ENCODE data around the gene ATN1.
"Not testable (repeated sequence)": the region's sequence is repeated elsewhere in the genome, so short reads cannot be mapped to it uniquely, and the experiment has no call there.

Gene ATN1, protein sequence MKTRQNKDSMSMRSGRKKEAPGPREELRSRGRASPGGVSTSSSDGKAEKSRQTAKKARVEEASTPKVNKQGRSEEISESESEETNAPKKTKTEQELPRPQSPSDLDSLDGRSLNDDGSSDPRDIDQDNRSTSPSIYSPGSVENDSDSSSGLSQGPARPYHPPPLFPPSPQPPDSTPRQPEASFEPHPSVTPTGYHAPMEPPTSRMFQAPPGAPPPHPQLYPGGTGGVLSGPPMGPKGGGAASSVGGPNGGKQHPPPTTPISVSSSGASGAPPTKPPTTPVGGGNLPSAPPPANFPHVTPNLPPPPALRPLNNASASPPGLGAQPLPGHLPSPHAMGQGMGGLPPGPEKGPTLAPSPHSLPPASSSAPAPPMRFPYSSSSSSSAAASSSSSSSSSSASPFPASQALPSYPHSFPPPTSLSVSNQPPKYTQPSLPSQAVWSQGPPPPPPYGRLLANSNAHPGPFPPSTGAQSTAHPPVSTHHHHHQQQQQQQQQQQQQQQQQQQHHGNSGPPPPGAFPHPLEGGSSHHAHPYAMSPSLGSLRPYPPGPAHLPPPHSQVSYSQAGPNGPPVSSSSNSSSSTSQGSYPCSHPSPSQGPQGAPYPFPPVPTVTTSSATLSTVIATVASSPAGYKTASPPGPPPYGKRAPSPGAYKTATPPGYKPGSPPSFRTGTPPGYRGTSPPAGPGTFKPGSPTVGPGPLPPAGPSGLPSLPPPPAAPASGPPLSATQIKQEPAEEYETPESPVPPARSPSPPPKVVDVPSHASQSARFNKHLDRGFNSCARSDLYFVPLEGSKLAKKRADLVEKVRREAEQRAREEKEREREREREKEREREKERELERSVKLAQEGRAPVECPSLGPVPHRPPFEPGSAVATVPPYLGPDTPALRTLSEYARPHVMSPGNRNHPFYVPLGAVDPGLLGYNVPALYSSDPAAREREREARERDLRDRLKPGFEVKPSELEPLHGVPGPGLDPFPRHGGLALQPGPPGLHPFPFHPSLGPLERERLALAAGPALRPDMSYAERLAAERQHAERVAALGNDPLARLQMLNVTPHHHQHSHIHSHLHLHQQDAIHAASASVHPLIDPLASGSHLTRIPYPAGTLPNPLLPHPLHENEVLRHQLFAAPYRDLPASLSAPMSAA (N-terminal part only)

DNA sequence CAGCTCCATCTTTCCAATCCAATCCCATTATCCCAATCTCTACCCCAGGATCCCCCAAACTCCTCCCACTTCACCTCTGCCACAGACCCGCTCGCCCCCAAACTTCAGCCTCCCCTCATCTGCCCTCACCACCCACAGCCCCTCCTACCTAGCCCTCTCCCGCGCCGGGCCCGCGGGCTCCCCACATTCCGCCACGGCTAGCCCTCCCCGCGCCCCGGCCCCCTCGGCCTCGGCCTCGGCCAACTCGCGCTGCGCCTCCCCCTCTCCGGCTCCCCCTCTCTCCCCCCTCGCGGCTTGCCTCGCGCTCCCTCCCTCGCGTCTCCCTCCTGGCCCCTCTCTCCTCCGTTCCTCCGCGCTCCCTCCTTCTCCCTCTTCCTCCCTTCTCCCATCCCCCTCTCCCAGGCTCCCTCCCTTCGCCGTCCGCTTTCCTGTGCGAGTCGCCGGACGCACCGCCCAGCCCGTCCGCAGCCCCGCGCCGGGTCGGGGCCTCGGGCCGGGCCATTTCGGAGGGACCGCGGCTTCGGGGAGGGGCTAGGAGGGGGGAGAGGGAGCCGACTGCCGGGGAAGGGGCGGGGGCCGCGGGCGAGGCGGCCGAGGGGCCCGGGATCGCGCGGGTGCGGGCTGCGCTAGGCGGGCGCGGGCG lies at the start of gene ATN1:
Gene ATN1 (plus strand): TSS at position 581 of the 643 bp plus-strand sequence. CDS start 6,043 bp downstream, outside the sequence.
- no peak for DNase-seq (ENCODE audit: low read depth)

GRCh38 chr12:6879824-6880223 lies 47.9 kb upstream of the ATN1 start:
- not testable (repeated sequence) for DNase-seq (ENCODE audit: low read depth)

GRCh38 chr12:6883252-6883651 lies 44.5 kb upstream of the ATN1 start:
- no peak for DNase-seq (ENCODE audit: low read depth)

GRCh38 chr12:6883683-6884082 lies 44.1 kb upstream of the ATN1 start:
- DNase-seq (ENCODE audit: low read depth), result no peak

DNA sequence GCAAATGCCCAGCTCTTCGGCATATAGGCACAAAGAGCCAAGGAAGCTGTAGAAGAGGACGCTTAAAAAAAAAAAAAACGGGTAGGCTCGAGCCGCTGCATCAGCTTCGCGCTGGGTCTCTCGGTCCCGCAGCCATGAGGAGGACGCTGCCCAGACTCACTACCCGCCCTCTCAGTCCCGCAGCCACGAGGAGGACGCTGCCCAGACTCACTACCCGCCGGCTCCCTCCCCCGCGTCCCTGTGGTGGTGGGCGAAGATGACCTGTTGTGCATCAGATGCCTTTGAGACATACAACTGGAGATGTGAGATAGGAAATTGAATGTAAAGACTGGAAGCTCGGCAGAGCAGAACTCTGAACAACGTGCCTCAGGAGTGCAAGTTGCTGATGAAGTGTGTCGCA lies 43.2 kb upstream of the ATN1 start:
- no peak for DNase-seq (ENCODE audit: low read depth)

DNA sequence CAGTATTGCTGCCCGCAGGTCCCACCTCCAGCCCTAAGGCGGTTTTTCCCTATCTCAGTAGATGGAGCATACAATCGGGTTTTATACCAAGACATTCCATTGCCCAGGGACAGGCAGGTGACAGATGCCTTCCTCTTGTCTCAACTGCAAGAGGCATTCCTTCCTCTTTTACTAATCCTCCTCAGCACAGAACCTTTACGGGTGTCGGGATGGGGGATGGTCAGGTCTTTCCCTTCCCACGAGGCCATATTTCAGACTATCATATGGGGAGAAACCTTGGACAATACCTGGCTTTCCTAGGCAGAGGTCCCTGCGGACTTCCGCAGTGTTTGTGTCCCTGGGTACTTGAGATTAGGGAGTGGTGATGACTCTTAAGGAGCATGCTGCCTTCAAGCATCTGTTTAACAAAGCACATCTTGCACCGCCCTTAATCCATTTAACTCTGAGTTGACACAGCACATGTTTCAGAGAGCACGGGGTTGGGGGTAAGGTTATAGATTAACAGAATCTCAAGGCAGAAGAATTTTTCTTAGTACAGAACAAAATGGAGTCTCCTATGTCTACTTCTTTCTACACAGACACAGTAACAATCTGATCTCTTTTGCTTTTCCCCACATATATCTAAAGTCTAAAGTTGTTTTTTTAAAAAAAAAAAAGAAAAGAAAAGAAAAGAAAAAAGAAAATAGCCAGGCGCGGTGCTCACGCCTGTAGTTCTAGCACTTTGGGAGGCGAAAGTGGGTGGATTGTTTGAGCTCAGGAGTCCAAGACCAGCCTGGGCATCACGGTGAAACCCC lies 41.4 kb upstream of the ATN1 start:
- not testable (repeated sequence) for DNase-seq (ENCODE audit: low read depth)

GRCh38 chr12:6887460-6887859 lies 40.3 kb upstream of the ATN1 start:
- DNase-seq (ENCODE audit: low read depth), result no peak

GRCh38 chr12:6888360-6888759 lies 39.4 kb upstream of the ATN1 start:
- DNase-seq (ENCODE audit: low read depth), result no peak

DNA sequence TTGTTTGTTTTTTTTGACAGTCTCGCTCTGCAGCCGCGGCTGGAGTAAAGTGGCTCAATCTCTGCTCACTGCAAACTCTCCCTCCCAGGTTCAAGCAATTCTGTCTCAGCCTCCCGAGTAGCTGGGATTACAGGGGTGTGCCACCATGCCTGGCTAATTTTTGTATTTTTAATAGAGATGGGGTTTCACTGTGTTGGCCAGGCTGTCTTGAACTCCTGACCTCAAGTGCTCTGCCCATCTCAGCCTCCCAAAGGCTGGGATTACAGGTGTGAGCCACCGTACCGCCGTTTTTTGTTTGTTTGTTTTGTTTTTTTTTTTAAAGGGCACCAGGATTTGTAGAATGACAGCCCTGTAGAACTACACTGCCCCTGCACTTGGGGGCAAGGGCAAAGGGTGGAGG lies 39.0 kb upstream of the ATN1 start:
- DNase-seq (ENCODE audit: low read depth), result not testable (repeated sequence)

DNA sequence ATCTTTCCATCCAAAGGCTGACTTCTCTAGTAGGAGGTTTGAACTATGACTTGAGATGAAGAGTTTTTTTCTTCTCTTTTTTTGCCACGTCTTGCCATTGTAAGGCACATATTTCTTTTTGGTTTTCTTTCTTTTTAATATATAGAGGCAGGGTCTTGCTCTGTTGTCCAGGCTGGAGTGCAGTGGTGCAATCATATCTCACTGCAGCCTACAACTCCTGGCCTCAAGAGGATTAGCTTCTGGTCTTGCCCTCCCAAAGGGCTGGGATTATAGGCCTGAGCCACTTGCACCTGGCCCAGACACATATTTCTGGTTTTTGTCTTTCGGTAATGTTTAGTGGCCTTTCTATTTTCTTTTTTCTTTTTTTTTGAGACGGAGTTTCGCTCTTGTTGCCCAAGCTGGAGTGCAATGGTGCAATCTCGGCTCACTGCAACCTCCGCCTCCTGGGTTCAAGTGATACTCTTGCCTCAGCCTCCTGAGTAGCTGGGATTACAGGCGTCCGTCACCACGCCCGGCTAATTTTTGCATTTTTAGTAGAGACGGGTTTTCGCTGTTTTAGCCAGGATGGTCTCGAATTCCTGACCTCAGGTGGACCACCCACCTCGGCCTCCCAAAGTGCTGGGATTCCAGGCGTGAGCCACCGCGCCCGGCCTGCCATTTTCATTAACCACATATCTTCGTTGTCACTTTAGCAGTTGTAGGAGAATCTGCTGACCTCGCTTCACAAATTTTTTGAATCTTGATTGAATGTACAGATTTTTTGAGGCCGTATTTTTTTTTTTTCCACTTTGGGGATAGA lies 37.8 kb upstream of the ATN1 start:
- not testable (repeated sequence) for DNase-seq (ENCODE audit: low read depth)

DNA sequence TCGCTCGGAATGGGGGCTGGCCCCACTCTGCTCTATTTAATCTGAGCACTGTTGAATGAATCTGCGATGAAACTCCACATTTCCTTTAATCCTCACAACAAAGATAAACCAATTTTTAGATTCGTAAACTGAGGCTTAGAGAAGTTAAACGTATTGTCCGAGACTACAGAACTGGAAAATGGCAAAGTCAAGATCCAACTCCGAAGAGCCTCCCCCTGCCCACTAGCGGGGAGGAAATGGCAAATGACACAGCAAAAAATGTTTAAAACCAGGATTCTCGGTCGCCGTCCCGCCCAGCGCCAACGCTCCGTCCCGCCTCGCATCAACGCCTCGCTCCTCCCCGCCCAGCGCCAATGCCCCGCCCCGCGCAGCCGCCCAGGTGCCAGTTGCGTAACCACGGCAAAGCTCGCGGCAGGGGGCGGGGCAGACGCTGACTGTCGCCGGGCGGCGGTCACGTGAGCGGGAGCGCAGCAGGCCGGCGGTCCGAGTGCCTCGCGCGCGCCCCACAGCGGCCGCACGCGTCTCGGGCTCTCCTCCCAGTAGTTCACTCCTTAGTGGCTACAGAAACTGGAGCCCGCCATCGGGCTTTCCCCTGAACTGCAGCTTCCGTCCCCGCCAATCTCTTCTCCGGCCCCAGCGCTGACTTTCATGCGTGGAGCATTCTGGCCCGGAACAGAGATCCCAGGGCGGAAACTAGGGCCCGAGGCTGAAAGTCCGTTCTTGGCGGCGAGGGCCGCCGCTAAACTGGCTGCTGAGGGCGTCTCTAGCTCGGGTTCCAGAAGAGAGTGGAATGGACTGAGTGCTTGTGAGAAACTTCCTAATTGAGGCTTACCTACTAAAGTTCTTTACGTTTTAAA lies 36.7 kb upstream of the ATN1 start:
- DNase-seq (ENCODE audit: low read depth), result peak; percentile 94

- no peak for DNase-seq (ENCODE audit: low read depth)
These were observed 36.1 kb upstream of the ATN1 start for GRCh38 chr12:6891646-6892001.

GRCh38 chr12:6892683-6893082 lies 35.1 kb upstream of the ATN1 start:
- not testable (repeated sequence) for DNase-seq (ENCODE audit: low read depth)

DNA sequence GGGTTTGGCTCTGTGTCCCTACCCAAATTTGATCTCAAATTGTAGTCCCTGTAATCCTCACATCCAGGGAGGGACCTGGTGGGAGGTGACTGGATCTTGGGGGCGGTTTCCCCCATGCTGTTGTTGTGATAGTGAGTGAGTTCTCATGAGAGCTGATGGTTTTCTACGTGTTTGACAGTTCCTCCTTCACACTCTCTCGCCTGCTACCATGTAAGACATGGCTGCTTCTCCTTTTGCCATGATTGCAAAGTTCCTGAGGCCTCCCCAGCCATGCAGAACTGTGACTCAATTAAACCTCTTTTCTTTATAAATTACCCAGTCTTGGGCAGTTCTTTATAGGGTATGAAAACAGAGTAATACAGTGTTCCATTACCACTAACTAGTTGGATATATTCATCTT lies 33.4 kb upstream of the ATN1 start:
- DNase-seq (ENCODE audit: low read depth), result no peak

GRCh38 chr12:6896846-6897435 lies 30.8 kb upstream of the ATN1 start:
- DNase-seq (ENCODE audit: low read depth), result no peak

- DNase-seq (ENCODE audit: low read depth), result no peak
These were observed 28.3 kb upstream of the ATN1 start for GRCh38 chr12:6899427-6899826.

DNA sequence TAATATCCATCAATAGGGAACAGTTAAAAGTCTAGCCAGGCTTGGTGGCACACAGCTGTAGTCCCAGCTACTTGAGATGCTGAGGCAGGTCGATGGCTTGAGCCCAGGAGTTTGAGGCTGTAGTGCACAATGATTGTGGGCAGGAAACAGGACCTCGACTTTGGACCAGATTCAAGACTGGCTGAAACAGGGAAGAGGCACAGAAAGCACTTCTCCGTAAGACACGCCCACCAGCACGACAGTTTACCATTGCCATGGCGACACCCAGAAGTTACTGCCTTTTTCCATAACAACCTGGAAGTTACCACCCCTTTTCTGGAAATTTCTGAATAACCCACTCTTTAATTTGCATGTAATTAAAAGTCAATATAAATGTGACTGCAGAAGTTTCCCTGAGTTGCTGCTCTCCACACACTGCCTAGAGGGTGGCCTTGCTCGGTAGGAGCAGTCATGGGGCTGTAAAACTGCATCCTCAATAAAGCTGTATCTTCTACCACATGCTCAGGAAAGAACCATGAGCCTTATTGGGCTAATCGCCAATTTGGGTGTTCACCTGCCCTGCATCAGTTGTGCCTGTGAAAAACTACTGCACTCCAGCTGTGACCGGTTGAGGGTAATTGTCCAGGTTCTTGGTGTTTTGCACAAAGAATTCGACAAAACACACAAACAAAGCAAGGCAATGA lies 27.8 kb upstream of the ATN1 start:
- no peak for DNase-seq (ENCODE audit: low read depth)

- DNase-seq (ENCODE audit: low read depth), result no peak
These were observed 25.3 kb upstream of the ATN1 start for GRCh38 chr12:6902448-6902847.
